Measurements from ENCODE around the gene SLC44A1. TPM values are rescaled to one million over a fixed set of nuclear protein-coding genes. Genes with fewer than 3 reads are reported as not detected.

SLC44A1 gene
- total RNA-seq, 1 donor from 2014 or later, result 55.2 TPM

- ATAC-seq (no peak), DNase-seq (no peak)
- no peak for TF ChIP-seq CTCF (IDR thresholded peaks at IDR 0.05)
- H3K36me3 ChIP-seq, result no peaks in the 10 kb centered on the region
- no peaks in the 10 kb centered on the region for H3K4me1 ChIP-seq
- no peak overlapping the region for H3K27ac ChIP-seq
- intact Hi-C loops (cut with DNase I), result no loop called here
- no peak overlapping the region for H3K4me3 ChIP-seq
- peaks cover 16% of the 10 kb centered on the region for H3K9me3 ChIP-seq
- no peaks in the 10 kb centered on the region for H3K27me3 ChIP-seq (ENCODE audit: low read depth)
These were observed 25.1 kb upstream of the SLC44A1 start for GRCh38 chr9:105219291-105219805.

- TF ChIP-seq CTCF (IDR thresholded peaks at IDR 0.05), result no peak
- H3K9me3 ChIP-seq, result peaks cover 23% of the 10 kb centered on the region
- H3K27me3 ChIP-seq (ENCODE audit: low read depth), result no peaks in the 10 kb centered on the region
- H3K27ac ChIP-seq, result no peak overlapping the region
- H3K36me3 ChIP-seq, result no peaks in the 10 kb centered on the region
- ATAC-seq (no peak), DNase-seq (no peak)
- intact Hi-C loops (cut with DNase I), result no loop called here
- H3K4me1 ChIP-seq, result no peaks in the 10 kb centered on the region
- H3K4me3 ChIP-seq, result no peak overlapping the region
These were observed 24.0 kb upstream of the SLC44A1 start for GRCh38 chr9:105220451-105220850.

- Histone ChIP-seq H3K27ac (no peak overlapping the region), H3K27me3 (ENCODE audit: low read depth) (no peaks in the 10 kb centered on the region), H3K4me1 (no peaks in the 10 kb centered on the region), H3K4me3 (no peak overlapping the region), H3K36me3 (no peaks in the 10 kb centered on the region), H3K9me3 (peaks cover 23% of the 10 kb centered on the region)
- DNase-seq (no peak), ATAC-seq (no peak)
- no peak for TF ChIP-seq CTCF (IDR thresholded peaks at IDR 0.05)
- intact Hi-C loops (cut with DNase I), result no loop called here
These were observed 20.8 kb upstream of the SLC44A1 start for GRCh38 chr9:105223544-105224140.

- no peak for DNase-seq
- no peak for TF ChIP-seq CTCF (IDR thresholded peaks at IDR 0.05)
- Histone ChIP-seq H3K4me3 (no peak overlapping the region), H3K27ac (no peak overlapping the region), H3K4me1 (no peaks in the 10 kb centered on the region), H3K36me3 (no peaks in the 10 kb centered on the region), H3K9me3 (peaks cover 23% of the 10 kb centered on the region), H3K27me3 (ENCODE audit: low read depth) (no peaks in the 10 kb centered on the region)
- intact Hi-C loops (cut with DNase I), result no loop called here
- ATAC-seq, result no peak
These were observed 18.4 kb upstream of the SLC44A1 start for GRCh38 chr9:105226055-105226454.

GRCh38 chr9:105232207-105232606, 12.2 kb upstream of the SLC44A1 start:
- Histone ChIP-seq H3K9me3 (no peaks in the 10 kb centered on the region), H3K4me1 (no peaks in the 10 kb centered on the region), H3K27ac (no peak overlapping the region), H3K27me3 (ENCODE audit: low read depth) (no peaks in the 10 kb centered on the region), H3K4me3 (no peak overlapping the region), H3K36me3 (no peaks in the 10 kb centered on the region)
- no peak for TF ChIP-seq CTCF (IDR thresholded peaks at IDR 0.05)
- DNase-seq, result no peak
- intact Hi-C loops (cut with DNase I), result no loop called here
- ATAC-seq, result no peak
